ENCODE results near the gene OR4F17.
"Not testable (repeated sequence)": the region's sequence is repeated elsewhere in the genome, so short reads cannot be mapped to it uniquely, and the experiment has no call there.

OR4F17 gene

GRCh38 chr19:106804-107203, at the start of gene OR4F17:
Gene OR4F17 (plus strand): TSS chr19:107104. CDS start chr19:110679, 3,575 bp downstream.
- DNase-seq: not testable (repeated sequence)

GRCh38 chr19:70793-71192, 36.1 kb upstream of the OR4F17 start:
- DNase-seq: not testable (repeated sequence)

- not testable (repeated sequence) for DNase-seq
Observed at GRCh38 chr19:82864-83263, 24.0 kb upstream of the OR4F17 start.

GRCh38 chr19:83626-84025, 23.3 kb upstream of the OR4F17 start:
- not testable (repeated sequence) for DNase-seq

- not testable (repeated sequence) for DNase-seq
Observed at GRCh38 chr19:90678-91077, 16.2 kb upstream of the OR4F17 start.

GRCh38 chr19:94794-95193, 12.1 kb upstream of the OR4F17 start:
- not testable (repeated sequence) for DNase-seq

GRCh38 chr19:97647-98046, 9.3 kb upstream of the OR4F17 start:
- not testable (repeated sequence) for DNase-seq

- not testable (repeated sequence) for DNase-seq
Observed at GRCh38 chr19:120443-121140, 13.7 kb downstream of the OR4F17 start.

Measured in NCI-H345 (cell line).